WTC11 (cell line): ENCODE data around the gene FXYD5. TPM values are rescaled to one million over a fixed set of nuclear protein-coding genes. Genes with fewer than 3 reads are reported as not detected.

Experiments
- ATAC-seq: fragments of 200-7000 bp; cut with Tn5 transposase; 2 replicates; pipeline ENCODE4 v1.10.0; 2021; ENCODE audit warnings: mild to moderate bottlenecking, moderate library complexity
- CTCF ChIA-PET: fragments of 300-600 bp; sonication (Branson Sonifier 250); formaldehyde crosslinking; loops from one replicate; lab custom pipeline; 2021; ENCODE audit warnings: antibody characterized with exemption; lab: Charles Lee
- POLR2A ChIA-PET: fragments of 350-600 bp; sonication (Branson Sonifier 250); formaldehyde crosslinking; loops from one replicate; lab custom pipeline; 2021; ENCODE audit warnings: antibody characterized with exemption; lab: Charles Lee
- DNase-seq: peaks from one replicate; pipeline ENCODE4 v3.0.0; 2021; ENCODE audit warnings: low spot score
- H3K27ac Mint-ChIP-seq: 2 replicates; pipeline ENCODE4 v1.8.0; 2021; ENCODE audit warnings: mixed read lengths
- H3K27me3 Mint-ChIP-seq: 2 replicates; pipeline ENCODE4 v1.8.0; 2021; ENCODE audit warnings: low read depth, mild to moderate bottlenecking, moderate library complexity, mixed read lengths
- H3K36me3 Mint-ChIP-seq: 2 replicates; pipeline ENCODE4 v1.8.0; 2021; ENCODE audit warnings: mixed read lengths
- H3K4me1 Mint-ChIP-seq: 2 replicates; pipeline ENCODE4 v1.8.0; 2022; ENCODE audit warnings: mixed read lengths
- H3K4me3 Mint-ChIP-seq: 2 replicates; pipeline ENCODE4 v1.8.0; 2021; ENCODE audit warnings: mild to moderate bottlenecking, moderate library complexity, mixed read lengths
- H3K9me3 Mint-ChIP-seq: 2 replicates; pipeline ENCODE4 v1.8.0; 2021; ENCODE audit warnings: mixed read lengths
- CBFB ChIP-seq: sonication (generic); formaldehyde crosslinking; IDR thresholded peaks from 2 replicates; pipeline ENCODE4 v1.8.1; 2022; ENCODE audit warnings: mild to moderate bottlenecking, low read depth, missing genetic modification reagents
- ESRRA ChIP-seq: sonication (generic); formaldehyde crosslinking; IDR thresholded peaks from 2 replicates; pipeline ENCODE4 v1.8.1; 2022; ENCODE audit warnings: mild to moderate bottlenecking, missing genetic modification reagents, borderline replicate concordance
- ETV6 ChIP-seq: sonication (generic); formaldehyde crosslinking; IDR thresholded peaks from 2 replicates; pipeline ENCODE4 v1.8.1; 2022; ENCODE audit warnings: mild to moderate bottlenecking, missing genetic modification reagents
- IRF2 ChIP-seq: sonication (generic); formaldehyde crosslinking; IDR thresholded peaks from 2 replicates; pipeline ENCODE4 v1.8.0; 2022; ENCODE audit warnings: low read depth, missing genetic modification reagents, borderline replicate concordance
- NFYB ChIP-seq: sonication (generic); formaldehyde crosslinking; conservative IDR thresholded peaks from 2 replicates; pipeline ENCODE4 v1.8.0; 2022; ENCODE audit warnings: low read depth, missing genetic modification reagents
- OVOL2 ChIP-seq: fragments of 250-450 bp; sonication (Bioruptor Pico); IDR thresholded peaks from 2 replicates; pipeline ENCODE4 v1.9.0; 2021; ENCODE audit warnings: mild to moderate bottlenecking, borderline replicate concordance
- SOX15 ChIP-seq: fragments of 250-450 bp; sonication (Bioruptor Pico); IDR thresholded peaks from 2 replicates; pipeline ENCODE4 v1.9.0; 2021; ENCODE audit warnings: mild to moderate bottlenecking
- ZNF121 ChIP-seq: sonication (generic); formaldehyde crosslinking; IDR thresholded peaks from 2 replicates; pipeline ENCODE4 v1.8.0; 2023; ENCODE audit warnings: missing genetic modification reagents
- ZNF219 ChIP-seq: sonication (generic); formaldehyde crosslinking; IDR thresholded peaks from 2 replicates; pipeline ENCODE4 v1.8.0; 2023; ENCODE audit warnings: missing genetic modification reagents, mild to moderate bottlenecking, borderline replicate concordance
- ZNF317 ChIP-seq: sonication (generic); formaldehyde crosslinking; IDR thresholded peaks from 2 replicates; pipeline ENCODE4 v1.8.1; 2023; ENCODE audit warnings: low read depth, mild to moderate bottlenecking, moderate library complexity, missing genetic modification reagents, borderline replicate concordance
- ZNF396 ChIP-seq: fragments of 250-450 bp; sonication (Bioruptor Pico); IDR thresholded peaks from 2 replicates; pipeline ENCODE4 v1.8.0; 2021; ENCODE audit warnings: mild to moderate bottlenecking, moderate library complexity, borderline replicate concordance
- ZNF671 ChIP-seq: fragments of 250-450 bp; sonication (Bioruptor Pico); IDR thresholded peaks from 2 replicates; pipeline ENCODE4 v1.8.0; 2021; ENCODE audit warnings: mild to moderate bottlenecking
- total RNA-seq: library from RNA; stranded (reverse); gene quantifications from 3 replicates; pipeline ENCODE4 v1.2.3, GENCODE V29; 2021
- TF ChIP-seq, protein P1 (sequence below): fragments of 250-450 bp; sonication (Bioruptor Pico); IDR thresholded peaks from 2 replicates; pipeline ENCODE4 v1.9.0; 2021; ENCODE audit warnings: mild to moderate bottlenecking
- TF ChIP-seq, protein P2 (sequence below): sonication (generic); formaldehyde crosslinking; IDR thresholded peaks from 2 replicates; pipeline ENCODE4 v1.8.1; 2023; ENCODE audit warnings: mild to moderate bottlenecking, missing genetic modification reagents, moderate library complexity
- TF ChIP-seq, protein P3 (sequence below): sonication (generic); formaldehyde crosslinking; conservative IDR thresholded peaks from 2 replicates; pipeline ENCODE4 v1.8.1; 2023; ENCODE audit warnings: mild to moderate bottlenecking, low read depth, missing genetic modification reagents, moderate library complexity
- TF ChIP-seq, protein P4 (sequence below): sonication (generic); formaldehyde crosslinking; IDR thresholded peaks from 2 replicates; pipeline ENCODE4 v1.8.0; 2022; ENCODE audit warnings: missing genetic modification reagents
- TF ChIP-seq, protein P5 (sequence below): fragments of 250-450 bp; sonication (Bioruptor Pico); IDR thresholded peaks from 2 replicates; pipeline ENCODE4 v1.8.0; 2021; ENCODE audit warnings: mild to moderate bottlenecking
- TF ChIP-seq, protein P6 (sequence below): sonication (generic); formaldehyde crosslinking; IDR thresholded peaks from 2 replicates; pipeline ENCODE4 v1.8.1; 2023; ENCODE audit warnings: mild to moderate bottlenecking, missing genetic modification reagents, moderate library complexity

Gene FXYD5
- total RNA-seq, 1 experiment from 2014 or later, result 114 TPM

DNA sequence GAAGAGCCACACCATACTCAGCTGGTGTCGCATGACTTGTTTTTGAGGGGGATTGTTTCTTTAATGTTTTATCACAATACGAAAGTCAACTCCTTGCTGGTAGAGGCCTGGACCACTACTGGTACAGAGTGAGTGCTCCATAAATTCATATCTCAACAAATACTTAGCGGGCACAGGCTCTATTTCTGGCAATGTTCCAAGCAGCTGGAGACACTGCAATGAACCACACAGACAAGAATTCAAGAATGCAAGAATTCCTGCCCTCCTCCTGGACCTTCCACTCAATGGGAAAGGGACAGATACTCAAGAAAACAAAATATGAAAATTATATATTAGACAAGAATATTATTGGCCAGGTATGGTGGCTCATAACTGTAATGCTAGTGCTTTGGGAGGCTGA is 5.1 kb upstream of the FXYD5 start:
- ChIA-PET POLR2A (no interaction called here), CTCF (interaction anchor here (0.7 to 1.9 kb wide), 3 partner anchors 8 to 105 kb away, joined by 3 to 6 read pairs (median 3); no protein-coding TSS in a partner anchor)
- Mint-ChIP-seq H3K27ac (no peak overlapping the region), H3K4me3 (no peak overlapping the region), H3K36me3 (peaks cover 2% of the 10 kb centered on the region; the same call in 1 of the 2 replicates), H3K9me3 (no peaks in the 10 kb centered on the region), H3K4me1 (peaks cover 48% of the 10 kb centered on the region), H3K27me3 (peaks cover 8% of the 10 kb centered on the region)
- ATAC-seq (no peak), DNase-seq (no peak)
- TF ChIP-seq CBFB, result no peak
- no peak for TF ChIP-seq IRF2 (CRISPR knock-in tag)
- TF ChIP-seq, protein P1, sequence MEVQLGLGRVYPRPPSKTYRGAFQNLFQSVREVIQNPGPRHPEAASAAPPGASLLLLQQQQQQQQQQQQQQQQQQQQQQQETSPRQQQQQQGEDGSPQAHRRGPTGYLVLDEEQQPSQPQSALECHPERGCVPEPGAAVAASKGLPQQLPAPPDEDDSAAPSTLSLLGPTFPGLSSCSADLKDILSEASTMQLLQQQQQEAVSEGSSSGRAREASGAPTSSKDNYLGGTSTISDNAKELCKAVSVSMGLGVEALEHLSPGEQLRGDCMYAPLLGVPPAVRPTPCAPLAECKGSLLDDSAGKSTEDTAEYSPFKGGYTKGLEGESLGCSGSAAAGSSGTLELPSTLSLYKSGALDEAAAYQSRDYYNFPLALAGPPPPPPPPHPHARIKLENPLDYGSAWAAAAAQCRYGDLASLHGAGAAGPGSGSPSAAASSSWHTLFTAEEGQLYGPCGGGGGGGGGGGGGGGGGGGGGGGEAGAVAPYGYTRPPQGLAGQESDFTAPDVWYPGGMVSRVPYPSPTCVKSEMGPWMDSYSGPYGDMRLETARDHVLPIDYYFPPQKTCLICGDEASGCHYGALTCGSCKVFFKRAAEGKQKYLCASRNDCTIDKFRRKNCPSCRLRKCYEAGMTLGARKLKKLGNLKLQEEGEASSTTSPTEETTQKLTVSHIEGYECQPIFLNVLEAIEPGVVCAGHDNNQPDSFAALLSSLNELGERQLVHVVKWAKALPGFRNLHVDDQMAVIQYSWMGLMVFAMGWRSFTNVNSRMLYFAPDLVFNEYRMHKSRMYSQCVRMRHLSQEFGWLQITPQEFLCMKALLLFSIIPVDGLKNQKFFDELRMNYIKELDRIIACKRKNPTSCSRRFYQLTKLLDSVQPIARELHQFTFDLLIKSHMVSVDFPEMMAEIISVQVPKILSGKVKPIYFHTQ (CRISPR knock-in tag), result no peak
- no peak for TF ChIP-seq SOX15 (CRISPR knock-in tag)
- TF ChIP-seq, protein P2, sequence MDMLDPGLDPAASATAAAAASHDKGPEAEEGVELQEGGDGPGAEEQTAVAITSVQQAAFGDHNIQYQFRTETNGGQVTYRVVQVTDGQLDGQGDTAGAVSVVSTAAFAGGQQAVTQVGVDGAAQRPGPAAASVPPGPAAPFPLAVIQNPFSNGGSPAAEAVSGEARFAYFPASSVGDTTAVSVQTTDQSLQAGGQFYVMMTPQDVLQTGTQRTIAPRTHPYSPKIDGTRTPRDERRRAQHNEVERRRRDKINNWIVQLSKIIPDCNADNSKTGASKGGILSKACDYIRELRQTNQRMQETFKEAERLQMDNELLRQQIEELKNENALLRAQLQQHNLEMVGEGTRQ, result no peak
- TF ChIP-seq ZNF219 (CRISPR knock-in tag), result no peak
- no peak for TF ChIP-seq ZNF121
- TF ChIP-seq NFYB (CRISPR knock-in tag), result no peak
- TF ChIP-seq, protein P3, sequence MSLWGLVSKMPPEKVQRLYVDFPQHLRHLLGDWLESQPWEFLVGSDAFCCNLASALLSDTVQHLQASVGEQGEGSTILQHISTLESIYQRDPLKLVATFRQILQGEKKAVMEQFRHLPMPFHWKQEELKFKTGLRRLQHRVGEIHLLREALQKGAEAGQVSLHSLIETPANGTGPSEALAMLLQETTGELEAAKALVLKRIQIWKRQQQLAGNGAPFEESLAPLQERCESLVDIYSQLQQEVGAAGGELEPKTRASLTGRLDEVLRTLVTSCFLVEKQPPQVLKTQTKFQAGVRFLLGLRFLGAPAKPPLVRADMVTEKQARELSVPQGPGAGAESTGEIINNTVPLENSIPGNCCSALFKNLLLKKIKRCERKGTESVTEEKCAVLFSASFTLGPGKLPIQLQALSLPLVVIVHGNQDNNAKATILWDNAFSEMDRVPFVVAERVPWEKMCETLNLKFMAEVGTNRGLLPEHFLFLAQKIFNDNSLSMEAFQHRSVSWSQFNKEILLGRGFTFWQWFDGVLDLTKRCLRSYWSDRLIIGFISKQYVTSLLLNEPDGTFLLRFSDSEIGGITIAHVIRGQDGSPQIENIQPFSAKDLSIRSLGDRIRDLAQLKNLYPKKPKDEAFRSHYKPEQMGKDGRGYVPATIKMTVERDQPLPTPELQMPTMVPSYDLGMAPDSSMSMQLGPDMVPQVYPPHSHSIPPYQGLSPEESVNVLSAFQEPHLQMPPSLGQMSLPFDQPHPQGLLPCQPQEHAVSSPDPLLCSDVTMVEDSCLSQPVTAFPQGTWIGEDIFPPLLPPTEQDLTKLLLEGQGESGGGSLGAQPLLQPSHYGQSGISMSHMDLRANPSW (CRISPR knock-in tag), result no peak
- no peak for TF ChIP-seq ZNF317
- TF ChIP-seq, protein P4, sequence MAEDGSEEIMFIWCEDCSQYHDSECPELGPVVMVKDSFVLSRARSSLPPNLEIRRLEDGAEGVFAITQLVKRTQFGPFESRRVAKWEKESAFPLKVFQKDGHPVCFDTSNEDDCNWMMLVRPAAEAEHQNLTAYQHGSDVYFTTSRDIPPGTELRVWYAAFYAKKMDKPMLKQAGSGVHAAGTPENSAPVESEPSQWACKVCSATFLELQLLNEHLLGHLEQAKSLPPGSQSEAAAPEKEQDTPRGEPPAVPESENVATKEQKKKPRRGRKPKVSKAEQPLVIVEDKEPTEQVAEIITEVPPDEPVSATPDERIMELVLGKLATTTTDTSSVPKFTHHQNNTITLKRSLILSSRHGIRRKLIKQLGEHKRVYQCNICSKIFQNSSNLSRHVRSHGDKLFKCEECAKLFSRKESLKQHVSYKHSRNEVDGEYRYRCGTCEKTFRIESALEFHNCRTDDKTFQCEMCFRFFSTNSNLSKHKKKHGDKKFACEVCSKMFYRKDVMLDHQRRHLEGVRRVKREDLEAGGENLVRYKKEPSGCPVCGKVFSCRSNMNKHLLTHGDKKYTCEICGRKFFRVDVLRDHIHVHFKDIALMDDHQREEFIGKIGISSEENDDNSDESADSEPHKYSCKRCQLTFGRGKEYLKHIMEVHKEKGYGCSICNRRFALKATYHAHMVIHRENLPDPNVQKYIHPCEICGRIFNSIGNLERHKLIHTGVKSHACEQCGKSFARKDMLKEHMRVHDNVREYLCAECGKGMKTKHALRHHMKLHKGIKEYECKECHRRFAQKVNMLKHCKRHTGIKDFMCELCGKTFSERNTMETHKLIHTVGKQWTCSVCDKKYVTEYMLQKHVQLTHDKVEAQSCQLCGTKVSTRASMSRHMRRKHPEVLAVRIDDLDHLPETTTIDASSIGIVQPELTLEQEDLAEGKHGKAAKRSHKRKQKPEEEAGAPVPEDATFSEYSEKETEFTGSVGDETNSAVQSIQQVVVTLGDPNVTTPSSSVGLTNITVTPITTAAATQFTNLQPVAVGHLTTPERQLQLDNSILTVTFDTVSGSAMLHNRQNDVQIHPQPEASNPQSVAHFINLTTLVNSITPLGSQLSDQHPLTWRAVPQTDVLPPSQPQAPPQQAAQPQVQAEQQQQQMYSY (CRISPR knock-in tag), result no peak
- TF ChIP-seq, protein P5, sequence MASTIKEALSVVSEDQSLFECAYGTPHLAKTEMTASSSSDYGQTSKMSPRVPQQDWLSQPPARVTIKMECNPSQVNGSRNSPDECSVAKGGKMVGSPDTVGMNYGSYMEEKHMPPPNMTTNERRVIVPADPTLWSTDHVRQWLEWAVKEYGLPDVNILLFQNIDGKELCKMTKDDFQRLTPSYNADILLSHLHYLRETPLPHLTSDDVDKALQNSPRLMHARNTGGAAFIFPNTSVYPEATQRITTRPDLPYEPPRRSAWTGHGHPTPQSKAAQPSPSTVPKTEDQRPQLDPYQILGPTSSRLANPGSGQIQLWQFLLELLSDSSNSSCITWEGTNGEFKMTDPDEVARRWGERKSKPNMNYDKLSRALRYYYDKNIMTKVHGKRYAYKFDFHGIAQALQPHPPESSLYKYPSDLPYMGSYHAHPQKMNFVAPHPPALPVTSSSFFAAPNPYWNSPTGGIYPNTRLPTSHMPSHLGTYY (CRISPR knock-in tag), result no peak
- no peak for TF ChIP-seq OVOL2
- TF ChIP-seq ESRRA (CRISPR knock-in tag), result no peak
- TF ChIP-seq ETV6 (CRISPR knock-in tag), result no peak
- no peak for TF ChIP-seq ZNF671 (CRISPR knock-in tag)
- TF ChIP-seq ZNF396, result no peak
- TF ChIP-seq, protein P6, sequence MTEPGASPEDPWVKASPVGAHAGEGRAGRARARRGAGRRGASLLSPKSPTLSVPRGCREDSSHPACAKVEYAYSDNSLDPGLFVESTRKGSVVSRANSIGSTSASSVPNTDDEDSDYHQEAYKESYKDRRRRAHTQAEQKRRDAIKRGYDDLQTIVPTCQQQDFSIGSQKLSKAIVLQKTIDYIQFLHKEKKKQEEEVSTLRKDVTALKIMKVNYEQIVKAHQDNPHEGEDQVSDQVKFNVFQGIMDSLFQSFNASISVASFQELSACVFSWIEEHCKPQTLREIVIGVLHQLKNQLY, result no peak
